HG03457 (cell line): ENCODE results near the gene KIRREL3.

Experiments used
- ATAC-seq: cut with Tn5 transposase; IDR thresholded peaks from one replicate; pipeline ENCODE4 v1.9.1; 2021; ENCODE audit warnings: moderate number of reproducible peaks; ENCODE audit not compliant: unreplicated experiment

Gene KIRREL3

DNA sequence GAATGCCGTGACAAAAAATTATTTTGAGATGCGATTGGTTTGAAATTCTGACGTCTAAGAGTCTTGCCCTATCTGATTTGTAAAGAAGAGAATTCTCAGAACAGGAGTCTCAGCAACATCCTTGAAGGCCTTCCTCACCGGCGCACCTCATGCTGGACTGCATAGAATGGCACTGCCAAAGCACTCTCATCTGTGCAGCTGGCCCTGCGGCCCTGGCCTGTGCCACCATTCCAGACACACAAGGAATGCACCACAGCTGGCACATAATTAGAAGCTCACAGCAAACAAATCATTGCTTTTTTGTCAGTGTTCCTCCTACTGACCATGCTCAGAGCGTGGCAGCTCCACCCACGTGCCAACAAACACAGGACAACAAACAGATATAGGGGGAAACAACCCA is 166.0 kb downstream of the KIRREL3 start:
- no peak for ATAC-seq

GRCh38 chr11:126834149-126834548 is 166.4 kb downstream of the KIRREL3 start:
- ATAC-seq, result no peak

- ATAC-seq, result no peak
Measured at GRCh38 chr11:126833065-126833464, 167.5 kb downstream of the KIRREL3 start.

GRCh38 chr11:126832387-126832786 is 168.2 kb downstream of the KIRREL3 start:
- no peak for ATAC-seq

GRCh38 chr11:126830216-126830806 is 170.3 kb downstream of the KIRREL3 start:
- no peak for ATAC-seq

DNA sequence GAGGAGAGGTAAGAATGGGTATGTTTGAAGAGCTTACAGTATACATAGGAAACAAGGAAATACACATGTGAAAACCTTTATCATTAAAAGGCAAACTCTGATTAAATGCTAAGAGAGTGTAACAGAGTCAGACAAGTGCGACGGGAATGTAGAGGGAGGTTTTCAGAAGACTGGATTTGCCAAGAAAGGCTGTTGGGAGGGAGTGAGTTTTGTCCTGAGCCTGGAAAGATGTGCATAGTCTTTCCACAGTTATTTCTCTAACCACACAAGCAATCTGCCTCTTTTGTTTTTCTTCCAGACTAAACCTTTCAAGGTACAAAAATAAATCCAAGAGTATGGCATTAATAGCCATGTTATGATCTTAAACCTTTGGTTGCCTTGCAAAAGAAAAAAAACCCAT is 170.9 kb downstream of the KIRREL3 start:
- no peak for ATAC-seq

DNA sequence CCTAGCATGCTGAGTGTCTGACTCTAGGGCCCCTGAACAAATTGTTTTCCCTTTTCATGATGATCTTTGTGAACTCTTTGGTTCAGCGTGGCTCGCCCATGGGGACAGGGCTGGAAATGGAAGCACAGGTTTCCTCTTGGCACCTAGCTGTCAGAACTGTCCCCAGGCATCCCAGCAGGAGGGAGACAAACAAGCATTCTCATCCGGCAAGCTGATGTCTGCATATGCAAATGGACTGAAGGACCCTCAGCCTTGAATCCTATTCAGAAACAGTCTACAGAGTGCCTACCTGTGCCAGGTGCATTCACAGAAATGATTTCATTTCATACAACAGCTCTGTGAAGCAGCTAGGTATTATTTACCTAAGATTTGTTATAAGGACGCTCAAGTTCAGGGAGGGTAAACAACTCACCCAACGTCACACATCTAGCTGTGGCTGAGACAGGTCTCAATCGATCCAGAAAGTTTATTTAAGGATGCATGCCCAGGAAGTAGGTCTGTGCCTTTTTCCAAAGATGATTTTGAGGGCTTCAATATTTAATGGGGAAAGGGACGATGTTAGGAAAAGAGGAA is 176.4 kb downstream of the KIRREL3 start:
- no peak for ATAC-seq

- no peak for ATAC-seq
Measured at GRCh38 chr11:126823274-126823673, 177.3 kb downstream of the KIRREL3 start.

GRCh38 chr11:126821827-126822226 is 178.7 kb downstream of the KIRREL3 start:
- ATAC-seq, result no peak

- ATAC-seq, result no peak
Measured at GRCh38 chr11:126819194-126819593, 181.4 kb downstream of the KIRREL3 start.

DNA sequence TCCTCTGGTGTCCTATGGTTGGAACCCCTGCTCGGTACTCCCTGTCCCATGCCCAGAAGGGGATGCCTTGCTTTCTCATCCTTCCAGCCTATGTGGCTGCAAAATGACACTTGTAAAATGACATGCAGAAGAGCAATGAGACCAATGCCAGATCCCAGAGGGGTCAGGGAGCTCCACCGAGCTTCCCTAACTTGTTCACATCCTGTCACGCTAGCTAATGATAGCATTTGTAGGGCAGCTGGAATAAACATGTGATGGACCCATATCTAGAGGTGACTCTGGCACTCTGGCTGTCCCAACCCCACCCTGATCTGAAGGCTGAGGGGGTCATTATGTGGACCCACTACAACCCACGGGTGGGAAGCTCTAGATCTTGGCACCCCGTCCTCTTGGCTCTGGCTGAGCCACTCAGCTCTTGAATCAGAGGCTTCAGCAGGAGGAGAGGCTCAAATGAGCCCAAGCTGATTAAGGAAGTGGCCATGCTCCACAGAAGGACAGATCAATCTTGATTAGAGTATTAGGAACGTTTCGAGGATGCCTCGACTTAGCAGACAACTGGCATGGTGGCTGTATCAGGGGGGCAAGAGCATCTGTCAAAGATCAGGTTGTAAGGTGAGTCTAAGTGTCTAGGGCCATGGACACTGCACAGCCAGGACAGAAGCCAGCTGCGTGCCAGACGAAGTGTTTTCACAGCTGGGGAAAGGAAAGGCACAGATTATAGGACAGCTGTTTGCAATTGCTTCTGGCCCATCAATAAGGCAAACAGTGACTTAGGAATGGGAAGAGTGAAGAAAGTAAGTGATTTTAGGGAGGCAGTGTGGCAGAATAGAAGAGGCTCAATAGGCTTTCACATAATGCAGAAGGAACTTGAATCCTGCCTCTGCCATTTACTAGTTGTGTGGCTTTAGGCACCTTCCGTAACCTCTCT is 182.8 kb downstream of the KIRREL3 start:
- no peak for ATAC-seq

GRCh38 chr11:126817096-126817495 is 183.5 kb downstream of the KIRREL3 start:
- no peak for ATAC-seq

- no peak for ATAC-seq
Measured at GRCh38 chr11:126816645-126817044, 183.9 kb downstream of the KIRREL3 start.

GRCh38 chr11:126815111-126815510 is 185.5 kb downstream of the KIRREL3 start:
- ATAC-seq, result no peak

- no peak for ATAC-seq
Measured at GRCh38 chr11:126810776-126811175, 189.8 kb downstream of the KIRREL3 start.

DNA sequence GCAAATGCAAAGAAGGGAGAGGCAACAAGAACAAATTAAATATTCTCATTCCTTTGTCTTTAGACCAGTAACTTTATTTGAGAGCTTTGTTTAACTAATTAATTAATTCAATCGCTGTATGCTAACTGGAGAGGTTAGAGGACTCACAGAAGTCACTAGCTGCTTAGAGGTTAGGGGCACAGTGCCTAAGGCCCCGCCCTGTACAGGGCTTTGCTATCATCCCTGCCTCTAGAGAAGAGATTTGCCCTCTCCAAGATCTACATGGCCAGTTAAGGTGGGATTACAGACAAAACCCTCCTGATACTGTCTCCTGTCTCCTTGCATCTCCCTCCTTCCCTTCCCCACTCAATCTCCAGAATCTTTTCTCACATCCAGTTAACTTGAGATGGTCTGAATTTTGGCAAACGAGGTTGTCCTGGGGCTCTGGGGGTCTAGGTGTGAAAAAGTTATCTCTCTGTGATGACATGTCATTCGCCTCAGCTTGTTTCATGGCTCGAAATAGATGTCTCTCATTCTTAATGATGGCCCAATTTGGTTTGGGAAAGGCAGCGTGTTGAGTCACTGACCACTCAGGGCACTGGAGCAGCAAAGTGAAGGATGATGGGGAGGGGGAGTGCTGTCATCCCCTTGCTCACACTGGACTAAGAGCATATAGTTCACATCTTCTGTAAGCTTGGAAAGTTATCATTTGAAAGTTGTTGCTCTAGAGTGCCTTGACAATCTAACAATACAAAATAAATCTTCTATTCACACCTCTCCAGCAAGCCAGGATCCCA is 190.9 kb downstream of the KIRREL3 start:
- no peak for ATAC-seq

GRCh38 chr11:126808836-126809235 is 191.7 kb downstream of the KIRREL3 start:
- ATAC-seq, result no peak

- no peak for ATAC-seq
Measured at GRCh38 chr11:126808296-126808695, 192.3 kb downstream of the KIRREL3 start.

DNA sequence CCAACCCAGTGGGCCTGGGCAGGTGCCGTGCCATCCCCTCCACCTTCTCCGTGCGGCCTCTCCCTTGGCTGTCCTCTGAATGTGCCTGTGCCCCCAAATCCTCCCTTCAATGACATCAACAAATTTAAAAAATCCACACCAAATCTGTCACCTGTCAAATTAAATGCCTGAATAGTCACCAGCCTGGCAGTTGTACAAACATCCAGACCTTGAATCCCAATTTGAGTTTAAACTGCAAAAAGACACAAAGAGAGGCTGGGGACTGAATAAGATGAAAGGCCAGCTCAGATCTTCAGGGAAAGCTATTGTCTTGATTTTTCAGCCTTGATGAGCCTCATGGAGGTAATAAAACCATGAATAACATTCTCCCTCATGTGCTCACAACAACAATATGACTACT is 194.7 kb downstream of the KIRREL3 start:
- no peak for ATAC-seq

GRCh38 chr11:126804363-126804762 is 196.2 kb downstream of the KIRREL3 start:
- no peak for ATAC-seq

DNA sequence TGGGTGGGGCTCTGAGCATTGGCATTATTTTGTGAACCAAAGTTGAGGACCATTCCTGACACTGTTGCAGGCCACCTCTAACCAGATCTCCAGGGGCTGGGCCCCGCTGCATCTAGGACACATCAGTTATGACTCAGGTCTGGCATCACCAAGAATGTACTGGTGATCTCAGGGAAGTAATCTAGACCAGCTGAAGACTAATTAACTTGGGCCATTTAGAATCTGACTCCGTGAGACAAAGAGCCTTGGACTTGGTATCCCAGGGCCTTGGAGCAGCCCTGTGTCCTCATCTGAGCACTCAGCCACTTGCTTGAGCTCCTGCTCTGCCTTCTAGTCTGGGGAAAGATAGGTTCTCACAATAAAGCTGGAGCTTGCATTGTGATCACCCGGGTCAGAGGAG is 200.6 kb downstream of the KIRREL3 start:
- no peak for ATAC-seq
